Neural cell (in vitro differentiated cells): Measurements from ENCODE around the gene DAD1. TPM values are rescaled to one million over a fixed set of nuclear protein-coding genes. Genes with fewer than 3 reads are reported as not detected.

Experiments
- H2AFZ ChIP-seq: fragments of 200-600, 300-800 bp; sonication (generic), shearing (Covaris generic); 2 replicates; pipeline ENCODE4 v1.6.0; 2014; ENCODE audit warnings: low read depth, mild to moderate bottlenecking, antibody characterized with exemption, low read length, moderate library complexity
- H3F3A ChIP-seq: fragments of 200-600 bp; shearing (Covaris generic); 2 replicates; pipeline ENCODE4 v1.6.1; 2016; ENCODE audit warnings: mild to moderate bottlenecking, moderate library complexity, mixed read lengths, antibody characterized with exemption, low read length; ENCODE audit not compliant: insufficient read depth, poor library complexity, severe bottlenecking
- H3K27ac ChIP-seq: fragments of 200-600, 300-800 bp; sonication (generic), shearing (Covaris generic); 2 replicates; pipeline ENCODE4 v1.5.1; 2014; ENCODE audit warnings: mild to moderate bottlenecking, low read length, moderate library complexity
- H3K27me3 ChIP-seq: fragments of 300-800, 200-600 bp; sonication (generic), shearing (Covaris generic); 2 replicates; pipeline ENCODE4 v1.6.0; 2014; ENCODE audit warnings: mild to moderate bottlenecking, low read depth, low read length, moderate library complexity; ENCODE audit not compliant: insufficient read depth
- H3K36me3 ChIP-seq: fragments of 300-800, 200-600 bp; sonication (generic), shearing (Covaris generic); 2 replicates; pipeline ENCODE4 v1.5.1; 2014; ENCODE audit warnings: mild to moderate bottlenecking, antibody characterized with exemption, low read length, moderate library complexity; ENCODE audit not compliant: insufficient read depth
- H3K4me2 ChIP-seq: fragments of 300-800, 200-600 bp; sonication (generic), shearing (Covaris generic); 2 replicates; pipeline ENCODE4 v1.6.0; 2014; ENCODE audit warnings: mild to moderate bottlenecking, low read length
- H3K4me3 ChIP-seq: fragments of 300-800, 200-600 bp; sonication (generic), shearing (Covaris generic); 2 replicates; pipeline ENCODE4 v1.5.1; 2014; ENCODE audit warnings: mild to moderate bottlenecking, low read length, moderate library complexity
- H3K79me2 ChIP-seq: fragments of 200-600 bp; shearing (Covaris generic); replicated peaks from 2 replicates; pipeline ENCODE4 v1.6.0; 2014; ENCODE audit warnings: mild to moderate bottlenecking, low read length, moderate library complexity; ENCODE audit not compliant: insufficient read depth
- H3K9ac ChIP-seq: fragments of 300-800, 200-600 bp; sonication (generic), shearing (Covaris generic); 2 replicates; pipeline ENCODE4 v1.6.1; 2016; ENCODE audit warnings: mild to moderate bottlenecking, low read length, mixed read lengths
- H3K9me2 ChIP-seq: fragments of 200-600 bp; shearing (Covaris generic); 2 replicates; pipeline ENCODE4 v1.6.1; 2016; ENCODE audit warnings: mild to moderate bottlenecking, low read length, mixed read lengths; ENCODE audit not compliant: insufficient read depth
- H3K9me3 ChIP-seq: fragments of 200-600, 300-800 bp; sonication (generic), shearing (Covaris generic); 2 replicates; pipeline ENCODE4 v1.6.1; 2016; ENCODE audit warnings: mild to moderate bottlenecking, mixed run types, low read length, moderate library complexity, mixed read lengths
- H4K20me1 ChIP-seq: fragments of 200-600 bp; shearing (Covaris generic); 2 replicates; pipeline ENCODE4 v1.6.1; 2016; ENCODE audit warnings: mild to moderate bottlenecking, mixed run types; ENCODE audit not compliant: insufficient read depth
- EP300 ChIP-seq: fragments of 450-650 bp; conservative IDR thresholded peaks from 2 replicates; pipeline ENCODE4 v1.6.1; 2014; ENCODE audit warnings: antibody characterized with exemption, mild to moderate bottlenecking, moderate library complexity; ENCODE audit not compliant: poor library complexity, severe bottlenecking
- EZH2 ChIP-seq: fragments of 200-600, 300-800 bp; shearing (Covaris generic), sonication (generic); IDR thresholded peaks from 2 replicates; pipeline ENCODE4 v1.6.1; 2014; ENCODE audit warnings: antibody characterized with exemption, low read length, borderline replicate concordance, mild to moderate bottlenecking; ENCODE audit not compliant: insufficient read depth, poor library complexity, severe bottlenecking
- MXI1 ChIP-seq: fragments of 450-650 bp; conservative IDR thresholded peaks from 2 replicates; pipeline ENCODE4 v1.6.1; 2014; ENCODE audit warnings: antibody characterized with exemption, mild to moderate bottlenecking; ENCODE audit not compliant: poor library complexity, severe bottlenecking
- POLR2AphosphoS5 ChIP-seq: IDR thresholded peaks from 2 replicates; pipeline ENCODE4 v1.6.1; 2012
- RAD21 ChIP-seq: fragments of 450-650 bp; conservative IDR thresholded peaks from 2 replicates; pipeline ENCODE4 v1.6.1; 2014; ENCODE audit warnings: antibody characterized with exemption, mild to moderate bottlenecking, moderate library complexity
- SMC3 ChIP-seq: fragments of 450-650 bp; conservative IDR thresholded peaks from 2 replicates; pipeline ENCODE4 v1.6.1; 2014; ENCODE audit warnings: antibody characterized with exemption, mild to moderate bottlenecking, moderate library complexity; ENCODE audit not compliant: poor library complexity
- TAF1 ChIP-seq: IDR thresholded peaks from 2 replicates; pipeline ENCODE4 v1.6.1; 2012; ENCODE audit warnings: low read depth
- polyA plus RNA-seq: library from polyadenylated mRNA; depleted of rRNA; stranded (reverse); fragments of >200 nt; gene quantifications from 2 replicates; pipeline ENCODE4 v1.2.3, GENCODE V29; 2014
- TF ChIP-seq, protein P1 (sequence below): IDR thresholded peaks from 2 replicates; pipeline ENCODE4 v1.6.1; 2012; ENCODE audit warnings: borderline replicate concordance
- TF ChIP-seq, protein P2 (sequence below): fragments of 450-650 bp; IDR thresholded peaks from 2 replicates; pipeline ENCODE4 v1.5.1; 2014; ENCODE audit warnings: antibody characterized with exemption, mild to moderate bottlenecking, moderate library complexity; ENCODE audit not compliant: poor library complexity, severe bottlenecking

The DAD1 gene
- polyA plus RNA-seq, 1 donor from 2014 or later: 369 TPM

DNA sequence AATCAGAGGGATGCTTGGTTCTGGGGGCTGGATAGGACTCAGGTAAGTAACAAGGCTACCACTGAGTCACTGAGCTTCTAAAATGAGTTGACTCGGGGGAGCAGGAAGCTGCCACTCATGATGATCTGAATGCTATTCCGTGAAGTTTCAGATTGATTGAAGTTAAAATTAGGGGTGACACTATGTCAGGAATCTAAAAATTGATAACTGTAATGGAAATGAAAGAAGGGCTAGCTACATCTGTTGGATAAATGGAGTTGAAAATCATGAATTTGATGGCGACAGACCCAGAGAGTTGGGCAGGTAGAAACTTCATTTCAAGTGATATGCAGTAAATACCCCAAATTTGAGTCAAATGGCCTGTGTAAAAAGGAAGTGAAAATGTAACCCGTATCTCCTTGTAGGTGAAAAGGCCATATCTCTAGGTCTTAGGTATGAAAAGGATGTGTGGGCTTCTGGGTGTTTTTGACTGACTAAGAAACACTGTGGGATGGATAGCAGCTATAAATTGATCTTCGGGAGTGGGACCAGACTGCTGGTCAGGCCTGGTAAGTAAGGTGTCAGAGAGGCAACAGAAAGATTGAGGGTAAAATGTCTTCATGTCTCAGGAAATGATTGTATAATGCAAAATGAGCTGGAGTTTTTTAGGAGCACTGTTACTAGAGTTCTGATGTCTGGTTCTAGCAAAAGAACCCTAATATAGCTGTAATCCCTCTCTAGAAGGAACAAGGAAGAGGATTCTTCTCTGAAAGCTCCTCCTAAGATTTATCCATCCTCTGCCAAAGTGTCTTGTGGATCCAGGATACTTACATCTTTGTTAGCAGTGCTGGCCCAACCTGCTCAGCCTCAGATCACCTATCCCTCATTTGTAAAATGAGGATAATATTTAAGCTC, 57.3 kb downstream of the DAD1 start:
- H3K27me3 ChIP-seq: no peaks in the 10 kb centered on the region
- H3K27ac ChIP-seq: no peak overlapping the region
- no peaks in the 10 kb centered on the region for H3K9me3 ChIP-seq
- no peak overlapping the region for H3K4me2 ChIP-seq
- H3K79me2 ChIP-seq: no peaks in the 10 kb centered on the region
- H2AFZ ChIP-seq: no peak overlapping the region
- H3K9ac ChIP-seq: no peak overlapping the region
- H3F3A ChIP-seq: no peaks in the 10 kb centered on the region
- no peak overlapping the region for H3K4me3 ChIP-seq
- H3K36me3 ChIP-seq: no peaks in the 10 kb centered on the region
- TF ChIP-seq EZH2 (no peak), EP300 (peak; percentile 49)
- H3K9me2 ChIP-seq: no peaks in the 10 kb centered on the region
- H4K20me1 ChIP-seq: no peaks in the 10 kb centered on the region

DNA sequence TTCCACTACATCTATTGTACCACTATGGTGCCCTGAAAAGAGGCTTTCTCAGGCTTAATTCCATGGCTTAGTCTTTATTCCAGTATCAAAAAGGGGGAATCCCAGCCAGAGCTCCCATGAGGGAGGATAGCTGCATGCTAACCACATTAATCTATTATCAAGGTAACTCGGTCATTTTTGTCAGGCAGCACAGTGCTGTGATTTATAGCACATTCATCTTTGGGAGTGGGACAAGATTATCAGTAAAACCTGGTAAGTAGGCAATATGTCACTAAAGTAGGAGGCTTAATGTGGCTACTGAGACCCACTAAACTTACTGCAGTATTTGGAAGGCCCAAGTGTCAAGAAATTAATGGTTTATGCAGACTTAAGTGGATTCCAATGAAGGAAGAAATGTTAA, 58.9 kb downstream of the DAD1 start:
- no peaks in the 10 kb centered on the region for H3K79me2 ChIP-seq
- no peaks in the 10 kb centered on the region for H3F3A ChIP-seq
- H3K9ac ChIP-seq: no peak overlapping the region
- H3K4me2 ChIP-seq: no peak overlapping the region
- no peak overlapping the region for H3K27ac ChIP-seq
- H3K36me3 ChIP-seq: no peaks in the 10 kb centered on the region
- no peak overlapping the region for H3K4me3 ChIP-seq
- TF ChIP-seq, protein P1, sequence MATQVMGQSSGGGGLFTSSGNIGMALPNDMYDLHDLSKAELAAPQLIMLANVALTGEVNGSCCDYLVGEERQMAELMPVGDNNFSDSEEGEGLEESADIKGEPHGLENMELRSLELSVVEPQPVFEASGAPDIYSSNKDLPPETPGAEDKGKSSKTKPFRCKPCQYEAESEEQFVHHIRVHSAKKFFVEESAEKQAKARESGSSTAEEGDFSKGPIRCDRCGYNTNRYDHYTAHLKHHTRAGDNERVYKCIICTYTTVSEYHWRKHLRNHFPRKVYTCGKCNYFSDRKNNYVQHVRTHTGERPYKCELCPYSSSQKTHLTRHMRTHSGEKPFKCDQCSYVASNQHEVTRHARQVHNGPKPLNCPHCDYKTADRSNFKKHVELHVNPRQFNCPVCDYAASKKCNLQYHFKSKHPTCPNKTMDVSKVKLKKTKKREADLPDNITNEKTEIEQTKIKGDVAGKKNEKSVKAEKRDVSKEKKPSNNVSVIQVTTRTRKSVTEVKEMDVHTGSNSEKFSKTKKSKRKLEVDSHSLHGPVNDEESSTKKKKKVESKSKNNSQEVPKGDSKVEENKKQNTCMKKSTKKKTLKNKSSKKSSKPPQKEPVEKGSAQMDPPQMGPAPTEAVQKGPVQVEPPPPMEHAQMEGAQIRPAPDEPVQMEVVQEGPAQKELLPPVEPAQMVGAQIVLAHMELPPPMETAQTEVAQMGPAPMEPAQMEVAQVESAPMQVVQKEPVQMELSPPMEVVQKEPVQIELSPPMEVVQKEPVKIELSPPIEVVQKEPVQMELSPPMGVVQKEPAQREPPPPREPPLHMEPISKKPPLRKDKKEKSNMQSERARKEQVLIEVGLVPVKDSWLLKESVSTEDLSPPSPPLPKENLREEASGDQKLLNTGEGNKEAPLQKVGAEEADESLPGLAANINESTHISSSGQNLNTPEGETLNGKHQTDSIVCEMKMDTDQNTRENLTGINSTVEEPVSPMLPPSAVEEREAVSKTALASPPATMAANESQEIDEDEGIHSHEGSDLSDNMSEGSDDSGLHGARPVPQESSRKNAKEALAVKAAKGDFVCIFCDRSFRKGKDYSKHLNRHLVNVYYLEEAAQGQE: no peak
- TF ChIP-seq RAD21: no peak
- no peak for TF ChIP-seq EP300
- no peak for TF ChIP-seq EZH2
- TF ChIP-seq, protein P2, sequence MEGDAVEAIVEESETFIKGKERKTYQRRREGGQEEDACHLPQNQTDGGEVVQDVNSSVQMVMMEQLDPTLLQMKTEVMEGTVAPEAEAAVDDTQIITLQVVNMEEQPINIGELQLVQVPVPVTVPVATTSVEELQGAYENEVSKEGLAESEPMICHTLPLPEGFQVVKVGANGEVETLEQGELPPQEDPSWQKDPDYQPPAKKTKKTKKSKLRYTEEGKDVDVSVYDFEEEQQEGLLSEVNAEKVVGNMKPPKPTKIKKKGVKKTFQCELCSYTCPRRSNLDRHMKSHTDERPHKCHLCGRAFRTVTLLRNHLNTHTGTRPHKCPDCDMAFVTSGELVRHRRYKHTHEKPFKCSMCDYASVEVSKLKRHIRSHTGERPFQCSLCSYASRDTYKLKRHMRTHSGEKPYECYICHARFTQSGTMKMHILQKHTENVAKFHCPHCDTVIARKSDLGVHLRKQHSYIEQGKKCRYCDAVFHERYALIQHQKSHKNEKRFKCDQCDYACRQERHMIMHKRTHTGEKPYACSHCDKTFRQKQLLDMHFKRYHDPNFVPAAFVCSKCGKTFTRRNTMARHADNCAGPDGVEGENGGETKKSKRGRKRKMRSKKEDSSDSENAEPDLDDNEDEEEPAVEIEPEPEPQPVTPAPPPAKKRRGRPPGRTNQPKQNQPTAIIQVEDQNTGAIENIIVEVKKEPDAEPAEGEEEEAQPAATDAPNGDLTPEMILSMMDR: no peak
- TF ChIP-seq TAF1: no peak
- no peak overlapping the region for H2AFZ ChIP-seq
- no peaks in the 10 kb centered on the region for H3K27me3 ChIP-seq
- H3K9me3 ChIP-seq: no peaks in the 10 kb centered on the region
- H3K9me2 ChIP-seq: no peaks in the 10 kb centered on the region
- no peaks in the 10 kb centered on the region for H4K20me1 ChIP-seq

DNA sequence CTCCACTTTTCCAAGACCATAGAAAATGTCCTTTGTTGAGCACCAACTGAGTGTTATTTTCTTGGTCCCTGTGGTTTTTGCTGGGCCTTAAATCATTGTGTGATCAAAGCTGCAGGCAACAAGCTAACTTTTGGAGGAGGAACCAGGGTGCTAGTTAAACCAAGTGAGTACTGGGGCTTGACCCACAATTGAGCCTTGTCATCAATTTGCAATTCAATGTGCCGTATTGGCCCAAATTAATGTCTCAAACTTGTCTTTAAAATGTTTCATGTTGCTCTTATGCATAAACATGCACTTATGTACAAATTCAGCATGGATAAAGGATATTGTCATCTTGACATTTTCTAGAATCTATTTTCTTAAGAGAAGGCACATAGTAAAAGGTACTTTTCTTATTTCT, 62.3 kb downstream of the DAD1 start:
- no peaks in the 10 kb centered on the region for H3K9me2 ChIP-seq
- H3K27me3 ChIP-seq: no peaks in the 10 kb centered on the region
- no peak overlapping the region for H3K27ac ChIP-seq
- no peak overlapping the region for H3K4me2 ChIP-seq
- H3K9me3 ChIP-seq: no peaks in the 10 kb centered on the region
- no peaks in the 10 kb centered on the region for H3K79me2 ChIP-seq
- H3K9ac ChIP-seq: no peak overlapping the region
- H4K20me1 ChIP-seq: no peaks in the 10 kb centered on the region
- no peak overlapping the region for H2AFZ ChIP-seq
- TF ChIP-seq SMC3: no peak
- no peak for TF ChIP-seq EP300
- no peak for TF ChIP-seq POLR2AphosphoS5
- no peak for TF ChIP-seq TAF1
- TF ChIP-seq EZH2: no peak
- TF ChIP-seq MXI1: no peak
- TF ChIP-seq, protein P1: no peak
- TF ChIP-seq, protein P2: no peak
- no peak for TF ChIP-seq RAD21
- no peak overlapping the region for H3K4me3 ChIP-seq
- H3F3A ChIP-seq: no peaks in the 10 kb centered on the region
- no peaks in the 10 kb centered on the region for H3K36me3 ChIP-seq
